Activated CD4-positive, alpha-beta memory T cell treated with anti-CD3 and anti-CD28 coated beads for 36 hours (primary cell): ENCODE data around the gene CHAC1. TPM values are rescaled to one million over a fixed set of nuclear protein-coding genes. Genes with fewer than 3 reads are reported as not detected.
"Not testable (repeated sequence)": the region's sequence is repeated elsewhere in the genome, so short reads cannot be mapped to it uniquely, and the experiment has no call there.

Experiments used
- CTCF ChIA-PET: fragments of 350-600 bp; sonication (Branson Sonifier 250); formaldehyde crosslinking; loops from one replicate; lab custom pipeline; 2021; ENCODE audit warnings: antibody characterized with exemption, inconsistent platforms; lab: Charles Lee
- POLR2A ChIA-PET: fragments of 350-600 bp; sonication (Branson Sonifier 250); formaldehyde crosslinking; loops from one replicate; lab custom pipeline; 2021; ENCODE audit warnings: antibody characterized with exemption; lab: Charles Lee
- DNase-seq: peaks from one replicate; pipeline ENCODE4 v3.0.0-alpha.2; 2020
- H3K27ac Mint-ChIP-seq: one replicate; pipeline ENCODE4 v1.8.0; 2021; ENCODE audit warnings: mixed read lengths
- H3K27me3 Mint-ChIP-seq: one replicate; pipeline ENCODE4 v1.8.0; 2021; ENCODE audit warnings: mixed read lengths
- H3K36me3 Mint-ChIP-seq: one replicate; pipeline ENCODE4 v1.8.0; 2021; ENCODE audit warnings: mixed read lengths
- H3K4me1 Mint-ChIP-seq: one replicate; pipeline ENCODE4 v1.8.0; 2021; ENCODE audit warnings: low read depth, mixed read lengths
- H3K4me3 Mint-ChIP-seq: one replicate; pipeline ENCODE4 v1.8.0; 2021; ENCODE audit warnings: mild to moderate bottlenecking, mixed read lengths
- H3K9me3 Mint-ChIP-seq: one replicate; pipeline ENCODE4 v1.8.0; 2021; ENCODE audit warnings: mixed read lengths
- intact Hi-C: fragments of 100-400 bp; cut with micrococcal nuclease; formaldehyde crosslinking; loops from one replicate; pipeline ENCODE4 v1.15.1; 2023
- total RNA-seq, 2 experiments: library from RNA; stranded (reverse); gene quantifications; one replicate each; pipeline ENCODE4 v1.2.3, GENCODE V29; 2021

The CHAC1 gene
- total RNA-seq, 2 experiments from 2014 or later, result 21.6 to 22.3 TPM

DNA sequence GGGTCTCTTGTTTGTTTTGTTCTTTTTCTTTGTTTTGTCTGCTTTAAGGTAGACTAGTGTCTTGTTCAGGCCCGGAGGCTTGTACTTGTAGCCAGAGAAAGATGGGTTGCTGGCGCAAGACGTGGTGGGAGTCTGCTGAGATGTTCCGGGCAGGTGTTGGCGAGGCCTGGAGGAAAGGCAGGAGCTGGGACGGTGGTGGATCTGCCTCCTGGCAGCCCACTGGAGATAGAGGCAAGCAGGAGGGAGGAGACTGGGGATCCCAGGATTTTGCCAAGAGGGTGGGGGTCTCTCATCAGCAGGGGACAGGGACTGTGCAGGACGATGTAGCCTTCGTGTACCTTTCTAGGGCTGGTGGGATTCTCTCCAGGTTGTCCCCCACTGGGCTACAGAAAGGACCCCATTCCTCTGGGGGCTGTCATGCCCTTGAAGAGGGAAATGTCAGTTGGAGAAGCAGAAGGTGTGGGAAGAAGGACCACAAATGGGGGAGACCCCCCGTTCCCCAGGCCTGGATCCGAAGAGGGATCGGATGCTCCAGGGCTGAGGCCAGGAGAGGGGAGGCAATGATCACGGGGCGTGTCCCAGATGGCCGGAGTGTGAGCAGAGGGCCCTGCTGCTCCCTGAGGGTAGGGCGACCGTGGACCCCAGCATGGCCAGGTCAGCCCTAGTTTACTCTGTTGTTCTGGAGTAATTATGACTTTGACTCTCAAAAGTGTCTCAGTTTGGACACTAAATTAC, 7.0 kb downstream of the CHAC1 start:
- DNase-seq, result no peak
- peaks cover 12% of the 10 kb centered on the region for H3K36me3 Mint-ChIP-seq
- intact Hi-C loops, result no loop called here
- ChIA-PET POLR2A (no interaction called here), CTCF (interaction anchor here (1.1 kb wide), 1 partner anchor 19 kb away, joined by 3 read pairs; no protein-coding TSS in a partner anchor)
- peaks cover 10% of the 10 kb centered on the region for H3K4me1 Mint-ChIP-seq
- H3K9me3 Mint-ChIP-seq, result no peaks in the 10 kb centered on the region
- H3K4me3 Mint-ChIP-seq, result no peak overlapping the region
- H3K27ac Mint-ChIP-seq, result no peak overlapping the region
- no peaks in the 10 kb centered on the region for H3K27me3 Mint-ChIP-seq

DNA sequence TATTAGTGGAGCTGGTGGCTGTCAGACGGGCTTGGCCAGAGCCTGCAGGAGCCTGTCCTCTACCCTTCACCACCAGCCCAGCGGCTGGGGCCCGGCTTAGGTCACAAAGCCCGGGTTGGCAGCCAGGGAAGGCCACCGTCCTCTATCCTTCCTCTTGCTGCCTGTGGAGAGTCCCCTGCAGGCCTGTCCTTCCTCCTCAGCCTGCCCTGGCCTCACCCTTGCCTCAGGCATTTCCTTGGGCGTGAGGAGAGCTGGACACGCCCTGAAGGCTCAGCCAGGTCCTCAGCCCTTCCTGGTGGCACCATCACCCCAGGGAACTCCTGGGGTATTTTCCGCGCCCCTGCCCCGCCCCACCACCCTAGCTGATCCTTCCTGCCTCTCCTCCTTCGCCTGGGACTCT, 7.7 kb downstream of the CHAC1 start:
- ChIA-PET POLR2A (no interaction called here), CTCF (no interaction called here)
- no peak overlapping the region for H3K27ac Mint-ChIP-seq
- H3K4me3 Mint-ChIP-seq, result no peak overlapping the region
- H3K27me3 Mint-ChIP-seq, result no peaks in the 10 kb centered on the region
- H3K4me1 Mint-ChIP-seq, result peaks cover 6% of the 10 kb centered on the region
- H3K9me3 Mint-ChIP-seq, result no peaks in the 10 kb centered on the region
- DNase-seq, result no peak
- intact Hi-C loops, result no loop called here
- H3K36me3 Mint-ChIP-seq, result peaks cover 8% of the 10 kb centered on the region

DNA sequence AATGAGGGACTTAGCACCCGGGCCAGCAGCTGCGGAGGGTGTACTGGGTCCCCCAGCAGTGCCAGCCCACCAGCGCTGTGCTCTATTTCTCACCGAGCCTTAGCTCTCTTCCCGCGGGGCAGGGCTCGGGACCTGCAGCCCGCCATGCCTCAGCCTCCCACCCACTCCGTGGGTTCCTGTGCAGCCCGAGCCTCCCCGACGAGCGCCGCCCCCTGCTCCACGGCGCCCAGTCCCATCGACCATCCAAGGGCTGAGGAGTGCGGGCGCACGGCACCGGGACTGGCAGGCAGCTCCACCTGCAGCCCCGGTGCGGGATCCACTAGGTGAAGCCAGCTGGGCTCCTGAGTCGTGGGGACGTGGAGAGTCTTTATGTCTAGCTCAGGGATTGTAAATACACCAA, 8.5 kb downstream of the CHAC1 start:
- POLR2A ChIA-PET, intact Hi-C loops, H3K4me3 Mint-ChIP-seq, H3K27ac Mint-ChIP-seq, H3K36me3 Mint-ChIP-seq, H3K9me3 Mint-ChIP-seq, H3K27me3 Mint-ChIP-seq, H3K4me1 Mint-ChIP-seq, DNase-seq: not testable (repeated sequence)
- CTCF ChIA-PET, result interaction anchor here (0.6 to 1.4 kb wide), 4 partner anchors 9 to 55 kb away, joined by 3 to 4 read pairs (median 4); partner anchors contain the start of gene CHAC1

DNA sequence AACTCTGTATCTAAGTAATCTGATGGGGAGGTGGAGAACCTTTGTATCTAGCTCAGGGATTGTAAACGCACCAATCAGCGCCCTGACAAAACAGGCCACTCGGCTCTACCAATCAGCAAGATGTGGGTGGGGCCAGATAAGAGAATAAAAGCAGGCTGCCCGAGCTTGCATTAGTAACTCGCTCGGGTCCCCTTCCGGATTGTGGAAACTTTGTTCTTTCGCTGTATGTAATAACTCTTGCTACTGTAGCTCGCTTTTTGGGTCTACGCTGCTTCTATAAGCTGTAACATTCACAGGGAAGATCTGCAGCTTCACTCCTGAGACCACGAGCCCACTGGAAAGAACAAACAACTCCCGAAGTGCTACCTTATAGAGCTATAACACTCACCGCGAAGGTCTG, 9.0 kb downstream of the CHAC1 start:
- H3K4me1 Mint-ChIP-seq, H3K27me3 Mint-ChIP-seq, H3K27ac Mint-ChIP-seq, H3K36me3 Mint-ChIP-seq, H3K4me3 Mint-ChIP-seq, H3K9me3 Mint-ChIP-seq, POLR2A ChIA-PET, DNase-seq, intact Hi-C loops: not testable (repeated sequence)
- CTCF ChIA-PET, result interaction anchor here (0.7 to 1.4 kb wide), 3 partner anchors 20 to 56 kb away, joined by 3 to 4 read pairs (median 3); no protein-coding TSS in a partner anchor

DNA sequence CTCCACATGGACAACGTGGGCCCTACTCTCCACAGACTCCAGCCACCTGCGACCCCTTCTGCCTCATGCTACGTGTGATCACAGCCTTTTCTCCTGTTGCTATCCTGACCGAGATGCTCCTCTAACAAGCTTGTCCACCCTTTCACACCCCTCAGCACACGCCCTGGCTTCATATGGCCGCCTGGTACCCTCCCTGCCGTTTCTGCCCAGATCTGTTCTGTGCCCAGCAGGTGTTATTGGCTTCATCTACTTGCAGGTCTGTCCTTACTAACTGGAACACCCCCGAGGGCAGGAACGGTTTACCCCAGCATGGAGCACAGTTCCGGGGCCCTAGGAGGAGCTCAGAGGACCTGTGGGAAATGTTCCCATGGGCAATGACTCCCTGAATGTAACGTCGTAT, 9.9 kb downstream of the CHAC1 start:
- CTCF ChIA-PET, result interaction anchor here (1.1 to 1.4 kb wide), 2 partner anchors 21 kb away, joined by 3 to 4 read pairs; no protein-coding TSS in a partner anchor
- intact Hi-C loops, result no loop called here
- Mint-ChIP-seq H3K27ac (no peak overlapping the region), H3K4me1 (no peaks in the 10 kb centered on the region), H3K4me3 (no peak overlapping the region), H3K27me3 (no peaks in the 10 kb centered on the region), H3K36me3 (no peaks in the 10 kb centered on the region), H3K9me3 (no peaks in the 10 kb centered on the region)
- POLR2A ChIA-PET, result no interaction called here
- no peak for DNase-seq

GRCh38 chr15:40964006-40964405, 10.7 kb downstream of the CHAC1 start:
- ChIA-PET CTCF (interaction anchor here (1.1 to 1.2 kb wide), 3 partner anchors 22 to 61 kb away, joined by 3 to 4 read pairs (median 4); no protein-coding TSS in a partner anchor), POLR2A (no interaction called here)
- Mint-ChIP-seq H3K27ac (no peak overlapping the region), H3K9me3 (no peaks in the 10 kb centered on the region), H3K4me1 (no peaks in the 10 kb centered on the region), H3K4me3 (no peak overlapping the region), H3K27me3 (no peaks in the 10 kb centered on the region), H3K36me3 (no peaks in the 10 kb centered on the region)
- no peak for DNase-seq
- intact Hi-C loops, result no loop called here

DNA sequence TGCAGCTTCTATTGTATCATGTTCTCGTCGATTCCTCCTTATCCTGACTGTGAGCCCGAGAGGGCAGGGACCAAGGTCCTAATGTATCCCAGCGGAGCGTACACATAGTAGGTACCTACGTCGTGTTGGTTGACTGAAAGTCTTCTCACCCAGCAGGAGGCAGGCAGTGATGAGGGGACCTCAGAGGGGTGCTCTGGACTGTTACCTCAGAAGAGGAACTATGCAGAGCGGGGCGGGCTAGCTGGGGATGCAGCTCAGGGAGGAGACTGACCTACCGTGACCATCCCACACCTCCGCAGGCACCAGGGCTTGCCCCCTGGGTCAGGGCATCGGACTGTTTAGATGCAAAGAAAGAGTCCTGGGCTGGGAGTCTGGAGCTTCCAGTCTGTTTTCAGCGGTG, 11.4 kb downstream of the CHAC1 start:
- POLR2A ChIA-PET, result interaction anchor here (1.1 kb wide), 1 partner anchor 12 kb away, joined by 3 read pairs; the partner anchor contains the start of gene CHAC1
- DNase-seq, result no peak
- H3K4me3 Mint-ChIP-seq, result no peak overlapping the region
- H3K4me1 Mint-ChIP-seq, result no peaks in the 10 kb centered on the region
- H3K27ac Mint-ChIP-seq, result no peak overlapping the region
- H3K27me3 Mint-ChIP-seq, result no peaks in the 10 kb centered on the region
- intact Hi-C loops, result no loop called here
- H3K9me3 Mint-ChIP-seq, result no peaks in the 10 kb centered on the region
- CTCF ChIA-PET, result interaction anchor here (1.0 to 1.2 kb wide), 3 partner anchors 34 to 61 kb away, joined by 3 to 4 read pairs (median 3); no protein-coding TSS in a partner anchor
- no peaks in the 10 kb centered on the region for H3K36me3 Mint-ChIP-seq

DNA sequence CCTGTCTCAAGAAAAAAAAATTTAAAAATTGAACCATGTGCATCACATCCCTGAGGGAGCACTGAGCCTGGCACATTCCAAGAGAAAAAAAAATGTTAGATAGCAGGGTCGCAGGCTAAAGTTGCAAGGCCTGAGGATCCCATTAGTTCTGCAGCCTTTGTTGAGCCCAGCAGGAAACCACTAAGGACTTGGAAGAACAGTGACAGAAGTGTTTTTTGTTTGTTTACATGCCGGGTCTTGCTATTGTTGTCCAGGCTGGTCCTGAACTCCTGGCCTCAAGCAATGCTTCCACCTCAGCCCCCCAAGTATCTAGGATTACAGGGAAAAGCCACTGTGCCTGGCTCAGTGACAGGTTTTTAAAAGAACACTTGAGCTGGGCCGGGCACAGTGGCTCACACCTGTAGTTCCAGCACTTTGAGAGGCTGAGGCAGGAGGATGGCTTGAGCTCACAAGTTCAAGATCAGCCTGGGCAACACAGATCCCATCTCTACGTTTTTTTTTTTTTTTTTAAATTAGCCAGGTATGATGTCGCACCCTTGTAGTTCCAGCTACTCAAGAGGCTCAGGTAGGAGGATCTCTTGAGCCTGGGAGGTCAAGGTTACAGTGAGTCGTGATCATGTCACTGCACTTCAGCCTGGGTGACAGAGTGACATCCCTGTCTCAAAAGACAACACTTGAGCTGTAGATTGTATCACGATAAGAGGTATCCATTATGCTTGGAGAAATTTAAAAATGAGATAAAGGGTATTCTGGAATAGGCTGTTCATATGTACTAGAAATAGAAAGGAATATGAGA, 15.2 kb downstream of the CHAC1 start:
- ChIA-PET POLR2A (no interaction called here), CTCF (interaction anchor here (0.6 kb wide), 1 partner anchor 355 kb away, joined by 3 read pairs; no protein-coding TSS in a partner anchor)
- H3K4me3 Mint-ChIP-seq, result no peak overlapping the region
- H3K27me3 Mint-ChIP-seq, result no peaks in the 10 kb centered on the region
- H3K4me1 Mint-ChIP-seq, result no peaks in the 10 kb centered on the region
- intact Hi-C loops, result no loop called here
- H3K27ac Mint-ChIP-seq, result no peak overlapping the region
- H3K36me3 Mint-ChIP-seq, result no peaks in the 10 kb centered on the region
- no peak for DNase-seq
- no peaks in the 10 kb centered on the region for H3K9me3 Mint-ChIP-seq

- CTCF ChIA-PET, result no interaction called here
- POLR2A ChIA-PET, result no interaction called here
- H3K27me3 Mint-ChIP-seq, result no peaks in the 10 kb centered on the region
- no peak overlapping the region for H3K27ac Mint-ChIP-seq
- H3K4me1 Mint-ChIP-seq, result no peaks in the 10 kb centered on the region
- H3K4me3 Mint-ChIP-seq, result no peak overlapping the region
- DNase-seq, result no peak
- H3K9me3 Mint-ChIP-seq, result no peaks in the 10 kb centered on the region
- H3K36me3 Mint-ChIP-seq, result no peaks in the 10 kb centered on the region
- intact Hi-C loops, result no loop called here
Measured at GRCh38 chr15:40969363-40969762, 16.1 kb downstream of the CHAC1 start.

GRCh38 chr15:40974879-40975278, 21.6 kb downstream of the CHAC1 start:
- H3K36me3 Mint-ChIP-seq, result peaks cover 10% of the 10 kb centered on the region
- POLR2A ChIA-PET, result no interaction called here
- CTCF ChIA-PET, result interaction anchor here (0.6 to 0.7 kb wide), 2 partner anchors 22 to 233 kb away, joined by 3 to 4 read pairs; partner anchors contain the start of gene CHAC1
- no peaks in the 10 kb centered on the region for H3K9me3 Mint-ChIP-seq
- no peak for DNase-seq
- H3K27me3 Mint-ChIP-seq, result no peaks in the 10 kb centered on the region
- no peak overlapping the region for H3K4me3 Mint-ChIP-seq
- H3K27ac Mint-ChIP-seq, result no peak overlapping the region
- intact Hi-C loops, result no loop called here
- no peaks in the 10 kb centered on the region for H3K4me1 Mint-ChIP-seq

DNA sequence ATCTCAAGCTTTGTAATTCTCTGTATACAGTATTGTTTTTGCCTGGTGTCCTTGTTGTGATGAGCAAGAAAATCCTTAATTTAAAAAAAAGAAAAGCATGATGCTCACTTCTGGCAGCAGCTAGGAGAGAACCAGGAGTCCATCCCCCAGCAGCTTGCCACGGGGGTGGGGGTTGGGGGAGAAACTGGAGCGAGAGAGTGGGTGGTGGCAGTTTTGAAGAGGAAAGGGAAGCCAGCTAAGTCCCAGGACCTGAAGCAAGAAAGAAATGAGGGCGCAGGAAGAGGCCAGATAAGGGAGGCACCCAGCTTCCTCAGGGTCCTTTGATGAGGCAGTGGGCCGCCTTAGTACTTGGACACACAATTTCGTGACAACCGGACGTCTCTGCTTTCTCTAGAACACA, 23.5 kb downstream of the CHAC1 start:
- POLR2A ChIA-PET, result no interaction called here
- Mint-ChIP-seq H3K36me3 (peaks cover 24% of the 10 kb centered on the region), H3K4me3 (no peak overlapping the region), H3K27me3 (no peaks in the 10 kb centered on the region), H3K4me1 (no peaks in the 10 kb centered on the region), H3K27ac (no peak overlapping the region), H3K9me3 (no peaks in the 10 kb centered on the region)
- DNase-seq, result no peak
- intact Hi-C loops, result no loop called here
- CTCF ChIA-PET, result interaction anchor here (1.7 kb wide), 1 partner anchor 74 kb away, joined by 4 read pairs; no protein-coding TSS in a partner anchor

GRCh38 chr15:40978141-40978540, 24.9 kb downstream of the CHAC1 start:
- no peaks in the 10 kb centered on the region for H3K27me3 Mint-ChIP-seq
- no peaks in the 10 kb centered on the region for H3K9me3 Mint-ChIP-seq
- POLR2A ChIA-PET, result no interaction called here
- peaks cover 36% of the 10 kb centered on the region for H3K36me3 Mint-ChIP-seq
- H3K4me1 Mint-ChIP-seq, result no peaks in the 10 kb centered on the region
- intact Hi-C loops, result no loop called here
- CTCF ChIA-PET, result no interaction called here
- no peak for DNase-seq
- H3K4me3 Mint-ChIP-seq, result no peak overlapping the region
- H3K27ac Mint-ChIP-seq, result no peak overlapping the region
